HG03095 (cell line): Measurements from ENCODE around the gene LIN9.

Experiments
- ATAC-seq: cut with Tn5 transposase; IDR thresholded peaks from one replicate; pipeline ENCODE4 v1.9.1; 2021; ENCODE audit warnings: moderate library complexity; ENCODE audit not compliant: unreplicated experiment

Gene LIN9

DNA sequence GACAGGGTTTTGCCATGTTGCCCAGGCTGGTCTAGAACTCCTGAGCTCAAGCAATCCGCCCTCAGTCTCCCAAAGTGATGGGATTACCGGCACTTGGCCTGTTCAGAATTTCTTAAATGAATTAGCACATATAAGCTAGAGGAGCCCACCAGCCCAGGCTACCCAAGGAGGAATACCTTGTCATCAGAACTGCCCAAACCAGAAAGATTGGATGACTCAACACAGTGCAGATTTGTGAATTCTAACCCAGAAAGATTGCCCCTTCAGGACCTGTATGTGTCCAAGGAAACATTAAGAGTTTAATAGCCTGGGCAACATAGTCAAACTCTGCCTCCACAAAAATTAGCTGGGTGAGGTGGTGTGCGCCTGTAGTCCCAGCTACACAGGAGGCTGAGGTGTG lies 14.0 kb upstream of the LIN9 start:
- ATAC-seq, result no peak

DNA sequence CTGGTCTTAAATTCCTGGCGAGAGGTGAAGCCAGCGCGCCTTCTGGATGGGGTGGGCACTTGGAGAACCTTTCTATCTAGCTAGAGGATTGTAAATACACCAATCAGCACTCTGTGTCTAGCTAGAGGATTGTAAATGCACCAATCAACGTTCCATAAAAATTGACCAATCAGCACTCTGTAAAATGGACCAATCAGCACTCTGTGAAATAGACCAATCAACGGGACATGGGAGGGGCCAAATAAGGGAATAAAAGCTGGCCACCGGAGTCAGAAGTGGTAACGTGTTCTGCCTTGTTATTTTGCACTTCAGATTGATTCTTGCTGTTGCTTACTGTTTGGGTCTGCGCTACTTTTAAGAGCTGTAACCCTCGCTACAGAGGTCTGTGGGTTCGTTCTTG lies 12.0 kb upstream of the LIN9 start:
- ATAC-seq, result no peak

DNA sequence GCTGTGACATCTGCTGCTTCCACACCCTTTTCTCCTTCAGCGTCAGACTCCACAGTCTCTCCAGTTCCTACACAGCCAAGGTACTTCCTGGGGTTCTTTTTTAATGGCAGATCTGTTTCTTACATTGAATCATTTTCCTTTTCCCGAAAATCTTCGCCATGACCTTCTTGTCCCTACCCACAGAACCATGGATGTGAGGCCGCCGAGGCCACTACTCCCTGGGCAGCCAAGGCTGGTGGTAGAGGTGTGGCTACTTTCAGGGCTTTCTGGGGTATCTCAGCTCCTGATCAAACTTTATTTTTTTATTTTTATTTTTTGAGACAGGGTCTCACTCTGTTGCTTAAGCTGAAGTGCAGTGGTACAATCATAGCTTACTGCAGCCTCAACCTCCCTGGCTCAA lies 9.5 kb upstream of the LIN9 start:
- no peak for ATAC-seq

DNA sequence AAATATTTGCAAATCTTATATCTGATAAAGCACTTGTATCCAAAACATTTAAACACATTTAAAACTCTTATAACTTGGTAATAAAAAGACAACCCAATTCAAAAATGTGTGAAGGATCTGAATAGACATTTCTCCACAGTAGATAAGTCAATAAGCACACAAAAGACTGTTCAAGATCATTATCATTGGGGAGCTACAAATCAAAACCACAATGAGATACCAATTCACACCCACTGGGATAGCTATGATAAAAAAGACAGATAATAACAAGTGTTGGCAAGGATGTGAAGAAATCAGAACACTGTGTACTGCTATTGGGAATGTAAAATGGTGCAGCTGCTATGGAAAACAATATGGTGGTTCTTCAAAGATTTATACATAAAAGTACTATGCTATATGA lies 5.1 kb upstream of the LIN9 start:
- ATAC-seq, result no peak

DNA sequence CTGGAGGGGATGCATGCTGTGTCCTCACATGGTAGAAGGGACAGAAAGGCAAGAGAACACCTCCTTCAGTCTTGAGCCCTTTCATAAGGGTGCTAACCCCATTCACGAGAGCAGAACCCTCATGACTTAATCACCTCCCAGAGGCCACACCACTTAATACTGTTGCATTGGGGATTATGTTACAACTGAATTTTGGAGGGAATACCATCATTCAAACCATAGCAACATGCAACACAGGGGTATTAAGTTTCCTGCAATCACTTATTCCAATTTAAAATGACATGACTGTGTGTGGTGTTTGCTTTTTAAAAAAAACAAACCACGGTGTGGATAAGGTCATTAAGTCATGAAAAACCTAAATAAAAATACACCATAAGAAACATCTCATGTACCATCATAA lies 3.1 kb upstream of the LIN9 start:
- no peak for ATAC-seq

DNA sequence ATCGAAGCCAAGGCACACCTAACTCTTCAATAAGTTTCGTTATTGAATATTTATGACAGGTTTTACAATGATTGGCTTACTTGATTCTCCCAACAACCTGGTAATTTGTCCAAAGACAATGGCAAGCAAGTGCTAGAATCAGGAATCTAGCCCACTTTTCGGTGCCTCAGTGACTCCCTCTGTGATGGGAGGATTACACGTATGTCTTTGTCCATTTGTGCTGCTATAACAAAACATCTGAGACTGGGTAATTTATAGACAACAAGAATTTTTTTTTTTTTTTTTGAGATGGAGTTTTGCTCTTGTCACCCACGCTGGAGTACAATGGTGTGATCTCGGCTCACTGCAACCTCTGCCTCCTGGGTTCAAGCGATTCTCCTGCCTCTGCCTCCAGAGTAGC lies 2.4 kb upstream of the LIN9 start:
- no peak for ATAC-seq

DNA sequence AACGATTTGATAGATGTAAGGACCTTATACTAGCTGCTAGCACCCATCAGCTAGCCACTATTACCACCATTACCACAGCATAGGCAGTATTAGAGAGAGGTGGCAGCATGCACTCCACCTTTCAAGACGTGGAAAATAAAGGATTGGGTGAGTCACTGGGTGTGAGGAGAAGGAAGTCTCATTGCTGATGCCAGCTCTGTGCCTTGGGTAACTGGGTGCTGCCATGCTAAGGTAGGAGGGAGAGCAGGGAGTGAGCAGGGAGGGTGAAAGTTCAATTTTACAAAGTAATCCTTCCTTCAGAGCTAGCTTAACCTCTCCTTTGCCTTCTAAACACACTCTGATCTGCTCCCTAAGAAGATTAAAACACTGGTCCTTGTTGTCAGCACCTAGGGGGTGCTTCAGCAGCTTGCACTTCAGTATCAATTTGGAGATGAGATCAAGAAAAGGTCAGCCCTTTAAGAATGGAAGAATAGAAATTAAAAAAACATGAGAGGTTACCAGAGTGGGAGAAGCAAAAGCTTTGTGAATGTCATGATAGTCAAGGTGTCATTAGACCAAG lies 1.8 kb upstream of the LIN9 start:
- ATAC-seq, result no peak

DNA sequence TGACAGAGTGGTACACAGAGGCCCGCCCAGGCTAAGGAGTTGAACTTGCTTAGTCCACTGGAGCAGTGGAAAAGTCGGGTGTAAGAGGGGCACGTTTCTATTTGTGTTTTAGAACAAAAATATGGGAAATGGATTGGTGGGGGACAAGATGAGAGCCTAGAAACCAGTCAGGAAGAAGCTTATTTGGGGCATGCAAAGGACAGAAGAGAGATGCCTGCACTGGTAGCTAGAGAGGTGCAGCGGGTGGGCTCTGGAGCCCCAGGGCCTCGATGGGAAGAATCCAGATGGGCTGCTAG lies 1.2 kb upstream of the LIN9 start:
- no peak for ATAC-seq

DNA sequence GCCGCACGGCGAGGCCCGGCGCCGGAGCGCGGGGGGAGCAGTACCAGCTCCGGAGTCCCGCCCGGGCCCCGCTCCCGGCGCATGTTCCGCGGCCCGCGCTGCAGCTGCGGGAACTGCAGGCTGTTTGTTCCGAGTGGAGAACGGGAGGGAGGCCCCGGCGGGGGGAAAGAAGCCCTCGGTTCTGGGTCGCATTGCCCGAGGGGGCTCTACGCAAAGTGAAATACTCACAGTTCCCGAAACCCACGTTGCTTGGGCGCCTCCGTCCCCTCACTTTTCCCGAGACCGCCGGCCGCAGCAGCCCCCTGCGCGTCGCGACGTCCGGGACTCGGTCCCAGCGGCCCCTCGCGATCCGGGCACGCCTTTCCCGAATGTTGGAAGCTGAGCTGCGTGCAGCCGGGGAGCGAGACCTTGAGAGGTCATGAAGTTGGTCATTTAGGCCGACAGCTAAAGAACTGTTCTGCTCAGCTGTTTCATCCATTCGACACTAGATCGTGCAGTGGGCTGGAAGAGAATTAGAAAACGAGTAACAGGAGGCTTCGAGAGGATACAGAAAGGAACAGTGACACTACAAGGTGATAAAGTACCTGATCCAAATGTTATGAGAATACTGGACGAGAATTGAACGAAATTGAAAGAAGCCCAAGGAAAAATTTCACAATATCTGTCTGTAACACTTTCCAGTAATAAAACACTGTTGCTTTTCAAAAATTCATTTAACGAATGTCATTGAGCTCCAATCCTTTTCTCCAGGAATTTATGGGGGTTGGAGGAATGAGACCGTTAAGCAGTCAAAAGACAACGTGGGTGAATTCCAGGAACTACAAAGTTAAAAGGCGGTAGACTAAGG lies 657 bp upstream of the LIN9 start:
- ATAC-seq, result peak; percentile 52

DNA sequence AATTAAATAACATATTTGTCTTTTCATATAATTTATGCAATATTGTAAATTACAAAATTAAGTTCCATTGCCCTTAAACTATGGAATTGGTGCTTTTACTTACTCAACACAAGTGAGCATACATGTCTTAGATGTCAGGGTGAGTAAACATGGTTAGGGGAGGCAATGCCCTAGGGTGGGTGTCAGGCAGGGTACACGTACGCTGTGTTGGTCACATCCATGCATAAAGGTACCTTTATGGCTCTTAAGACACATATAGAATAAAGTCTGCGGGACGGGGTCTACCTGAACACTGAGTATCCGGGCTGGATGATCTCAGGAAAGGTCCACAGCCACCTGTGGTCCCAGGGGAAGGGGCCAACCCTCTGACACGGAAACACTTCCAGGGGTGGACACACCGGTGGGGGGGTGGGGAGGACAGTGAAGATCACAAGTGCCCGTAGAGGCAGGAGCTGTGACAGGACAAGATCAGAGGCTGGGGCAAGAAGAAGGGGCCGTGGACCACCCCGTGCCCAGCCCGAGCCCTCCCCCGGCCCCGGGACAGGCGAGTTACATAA lies 720 bp downstream of the LIN9 start:
- peak; percentile 21 for ATAC-seq

DNA sequence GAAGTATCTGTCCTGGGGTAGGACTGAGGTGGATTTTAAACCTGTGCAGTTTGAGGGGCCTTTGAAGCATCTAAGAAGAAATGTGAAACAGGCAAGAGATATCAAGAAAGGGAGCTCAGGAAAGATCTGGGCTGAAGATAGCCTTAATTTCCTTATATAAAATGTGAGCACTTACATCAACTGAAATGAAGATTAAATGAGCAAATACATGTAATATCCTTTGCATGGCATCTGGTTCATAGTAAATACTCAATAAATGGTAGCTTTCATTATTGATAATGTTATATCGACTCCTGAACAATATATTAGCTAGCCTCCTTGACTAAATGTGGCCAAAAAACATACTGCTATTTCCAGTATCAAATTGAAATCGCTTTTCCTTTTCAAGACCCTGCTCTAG lies 2.5 kb downstream of the LIN9 start:
- no peak for ATAC-seq

DNA sequence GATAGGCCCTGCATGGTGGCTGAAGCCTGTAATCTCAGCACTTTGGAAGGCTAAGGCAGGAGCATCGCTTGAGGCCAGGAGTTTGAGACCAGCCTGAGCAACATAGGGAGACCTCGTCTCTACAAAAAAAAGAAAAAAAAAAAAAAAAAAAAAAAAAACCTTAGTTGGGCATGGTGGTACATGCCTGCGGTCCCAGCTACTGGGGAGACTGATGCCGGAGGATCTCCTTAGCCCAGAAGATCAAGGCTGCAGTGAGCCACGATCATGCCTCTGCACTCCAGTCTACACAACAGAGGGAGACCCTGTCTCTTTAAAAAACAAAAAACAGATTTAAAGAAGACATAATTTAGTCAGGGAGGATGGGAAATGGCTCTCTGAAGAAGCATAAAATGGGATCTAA lies 3.8 kb downstream of the LIN9 start:
- ATAC-seq, result no peak

DNA sequence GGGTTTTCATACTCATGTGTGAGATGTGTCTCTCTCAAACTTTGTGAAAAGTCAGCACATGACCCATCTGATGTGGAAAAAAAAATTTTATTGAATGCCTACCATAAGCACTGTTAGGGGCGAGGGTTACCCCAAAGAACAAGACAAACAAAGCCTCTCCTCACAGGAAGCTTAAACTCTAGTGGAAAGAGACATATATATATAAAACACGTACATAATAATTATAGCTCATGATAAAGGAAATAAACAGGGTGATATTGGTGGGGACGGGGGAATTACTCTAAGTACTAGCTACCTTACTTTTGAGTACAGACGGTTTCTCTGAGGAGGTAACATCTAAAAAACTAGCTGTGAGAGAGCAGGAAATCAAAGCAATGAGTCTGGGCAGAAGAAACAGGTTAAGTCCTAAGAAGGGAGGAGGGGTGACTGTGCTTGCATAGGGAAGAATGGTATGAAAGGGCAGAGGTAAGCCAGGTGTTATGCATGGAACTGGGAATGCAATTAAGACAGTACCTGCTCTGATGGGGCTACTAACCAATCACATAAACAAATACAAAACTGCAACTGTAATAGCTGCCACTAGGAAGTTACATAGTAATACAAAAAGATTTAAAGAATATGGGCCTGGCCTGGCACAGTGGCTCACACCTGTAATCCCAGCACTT lies 4.5 kb downstream of the LIN9 start:
- no peak for ATAC-seq

DNA sequence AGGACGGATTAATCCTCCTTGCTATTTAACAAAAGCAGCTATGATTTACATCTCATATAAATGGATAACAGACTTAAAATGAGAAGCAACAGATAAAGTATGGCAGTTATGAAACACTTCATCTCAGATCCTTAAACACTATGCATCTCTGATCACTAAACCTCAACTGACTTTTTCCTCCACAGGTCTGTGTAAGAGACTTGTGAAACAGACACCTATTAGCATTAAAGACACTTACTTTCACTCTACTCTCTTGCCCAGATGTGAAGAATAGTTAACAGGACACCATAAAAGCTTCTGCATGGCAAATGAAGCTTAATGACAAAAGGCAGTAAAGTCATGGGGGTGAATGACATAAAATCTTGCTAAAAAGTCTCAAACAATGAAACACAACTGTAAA lies 6.2 kb downstream of the LIN9 start:
- no peak for ATAC-seq

DNA sequence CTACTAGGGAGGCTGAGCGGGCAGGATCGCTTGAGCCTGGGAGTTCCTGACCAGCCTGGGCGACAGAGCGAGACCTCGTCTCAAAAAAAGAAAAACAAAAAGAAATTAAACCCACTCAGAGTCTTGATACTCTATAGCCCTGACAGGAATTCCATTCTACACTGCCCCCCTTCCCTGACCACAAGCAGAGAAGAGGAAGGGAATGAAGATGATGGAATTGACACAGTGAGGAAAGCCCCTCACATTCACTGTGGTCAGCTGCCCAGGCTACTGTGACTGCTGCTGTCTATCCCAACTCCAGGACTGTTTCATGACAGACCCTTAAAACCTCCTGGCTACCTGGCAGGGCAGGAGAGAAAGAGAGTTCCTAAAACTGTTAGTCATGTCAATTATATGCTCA lies 12.1 kb downstream of the LIN9 start:
- no peak for ATAC-seq

DNA sequence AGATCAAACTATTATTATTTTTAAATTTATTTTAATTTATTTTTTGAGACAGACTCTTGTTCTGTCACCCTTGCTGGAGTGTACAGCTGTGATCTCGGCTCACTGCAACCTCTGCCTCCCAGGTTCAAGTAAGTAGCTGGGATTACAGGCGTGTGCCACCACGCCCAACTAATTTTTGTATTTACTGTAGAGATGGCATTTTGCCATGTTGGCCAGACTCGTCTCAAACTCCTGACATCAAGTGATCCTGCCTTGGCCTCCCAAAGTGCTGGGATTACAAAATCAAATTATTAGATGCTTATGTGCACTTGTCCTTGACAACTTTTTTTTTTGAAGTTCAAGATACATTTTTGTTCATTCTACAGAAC lies 15.4 kb downstream of the LIN9 start:
- no peak for ATAC-seq

DNA sequence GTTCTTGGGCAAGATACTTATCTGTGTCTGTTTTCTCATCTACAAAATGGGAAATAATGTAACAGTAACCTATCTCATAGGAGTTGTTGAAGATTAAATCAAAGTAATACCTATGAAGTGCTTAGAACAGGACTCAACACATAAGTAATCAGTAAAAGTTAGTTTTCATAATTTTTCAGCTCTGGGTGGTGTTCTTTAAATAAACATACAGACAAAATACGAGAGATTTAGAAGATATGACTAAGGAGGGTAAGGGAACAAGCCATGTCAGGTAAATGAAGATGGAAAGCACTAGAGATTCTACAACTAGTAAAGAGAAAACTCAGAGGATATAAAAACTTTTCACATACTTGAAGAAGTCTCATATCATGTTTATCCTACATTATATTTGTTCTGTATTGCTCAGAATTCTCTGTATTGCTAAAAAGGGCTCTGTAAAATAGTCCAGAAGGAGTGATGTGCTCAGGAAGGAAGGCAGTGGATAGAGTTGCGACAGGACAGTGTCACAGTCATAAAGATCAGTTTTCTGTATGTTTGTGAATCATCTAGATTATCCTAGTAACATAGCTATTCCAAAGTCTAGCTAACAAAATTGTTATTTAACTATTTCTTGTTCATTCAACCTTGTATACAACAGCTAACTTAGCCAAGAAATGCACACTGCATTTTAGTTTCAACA lies 16.0 kb downstream of the LIN9 start:
- no peak for ATAC-seq

DNA sequence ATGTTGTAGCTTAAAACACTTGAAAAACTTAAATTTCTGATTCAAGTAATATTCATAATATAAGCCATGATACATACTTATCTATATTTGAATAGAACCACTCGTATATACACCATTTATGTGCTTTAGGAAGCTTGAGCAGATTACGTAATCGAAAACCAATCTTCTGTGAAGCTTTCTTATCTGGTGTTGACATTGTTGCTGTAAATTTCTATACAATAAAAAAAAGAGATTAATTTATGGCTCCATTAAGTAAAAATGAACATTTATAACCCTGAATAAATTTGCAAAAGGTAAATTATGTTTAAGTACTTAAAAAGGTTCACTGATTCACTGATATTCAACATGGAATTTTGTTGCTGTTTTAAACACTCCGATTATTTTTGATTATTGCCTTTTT lies 21.4 kb downstream of the LIN9 start:
- no peak for ATAC-seq

DNA sequence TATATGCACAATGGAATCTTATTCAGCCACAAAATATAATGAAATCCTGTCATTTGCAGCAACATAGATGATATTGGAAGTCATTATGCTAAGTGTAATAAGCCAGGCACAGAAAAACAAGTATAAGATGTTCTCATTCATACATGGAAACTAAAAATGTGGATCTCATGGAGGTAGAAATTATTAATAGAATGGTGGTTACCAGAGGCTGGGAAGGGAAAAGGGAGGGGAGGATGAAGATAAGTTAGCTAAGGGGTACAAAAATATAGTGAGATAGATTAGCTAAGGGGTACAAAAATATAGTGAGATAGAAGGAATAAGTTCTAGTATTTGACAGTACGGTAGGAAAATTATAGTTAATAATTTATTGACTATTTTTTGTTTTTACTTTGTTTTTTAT lies 27.9 kb downstream of the LIN9 start:
- no peak for ATAC-seq

DNA sequence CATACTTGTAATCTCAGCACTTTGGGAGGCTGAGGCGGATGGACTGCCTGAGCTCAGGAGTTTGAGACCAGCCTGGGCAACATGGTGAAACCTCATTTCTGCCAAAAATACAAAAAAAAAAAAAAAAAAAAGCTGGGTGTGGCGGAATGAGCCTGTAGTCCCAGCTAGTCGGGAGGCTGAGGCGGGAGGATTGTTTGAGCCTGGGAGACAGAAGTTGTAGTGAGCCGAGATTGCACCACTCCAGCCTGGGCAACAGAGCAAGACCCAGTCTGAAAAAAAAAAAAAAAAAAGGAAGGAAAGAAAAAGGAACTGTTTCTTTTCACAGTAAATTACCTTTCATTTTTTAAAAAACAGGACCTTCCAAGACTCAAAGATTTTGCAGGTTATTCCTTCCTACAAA lies 29.5 kb downstream of the LIN9 start:
- no peak for ATAC-seq

DNA sequence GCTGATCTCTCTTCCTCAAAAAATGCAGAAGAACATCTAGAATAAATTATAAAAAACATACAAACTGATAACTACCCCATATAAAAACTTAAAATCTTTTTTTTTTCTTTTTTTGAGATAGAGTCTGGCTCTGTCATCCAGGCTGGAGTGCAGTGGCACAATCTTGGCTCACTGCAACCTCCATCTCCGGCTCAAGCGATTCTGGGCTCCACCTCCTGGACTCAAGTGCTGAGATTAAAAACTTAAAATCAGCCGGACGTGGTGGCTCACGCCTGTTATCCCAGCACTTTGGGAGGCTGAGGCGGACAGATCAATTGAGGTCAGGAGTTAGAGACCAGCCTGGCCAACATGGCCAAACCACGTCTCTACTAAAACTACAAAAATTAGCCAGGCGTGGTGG lies 31.1 kb downstream of the LIN9 start:
- ATAC-seq, result no peak

DNA sequence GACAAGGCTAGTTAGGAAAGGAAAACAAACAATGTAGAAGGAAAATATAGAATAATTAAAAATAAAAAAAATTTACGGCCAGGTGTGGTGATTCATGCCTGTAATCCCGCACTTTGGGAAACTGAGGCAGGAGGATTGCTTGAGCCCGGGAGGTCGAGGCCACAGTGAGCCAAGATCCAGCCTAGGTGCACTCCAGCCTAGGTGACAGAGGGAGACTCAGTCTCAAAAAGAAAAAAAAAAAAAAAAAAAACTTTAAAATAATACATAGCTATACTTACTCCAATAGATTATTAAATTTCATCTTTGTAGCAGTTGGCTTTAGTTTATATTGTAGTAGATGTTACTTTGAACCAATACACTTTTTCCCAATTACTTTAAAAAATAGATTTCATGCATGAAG lies 32.0 kb downstream of the LIN9 start:
- no peak for ATAC-seq
